Sigmoid colon (tissue), 4 donors: Measurements from ENCODE around the gene SUCLG1.

ENCODE experiments used
- CTCF ChIP-seq, 4 experiments: fragments of 450-650 bp in 3 of 4; fragments of 200-600 bp in 1 of 4; IDR thresholded peaks; one replicate each; pipeline ENCODE4 v1.5.1; 2016 to 2019; ENCODE audit warnings: antibody characterized with exemption in 4 of 4, mild to moderate bottlenecking in 3 of 4, moderate library complexity in 2 of 4
- EP300 ChIP-seq, 4 donors: sonication (generic); formaldehyde crosslinking; IDR thresholded peaks; one replicate each; pipeline ENCODE4 v1.6.1; 2017; ENCODE audit warnings: antibody characterized with exemption in 4 of 4
- POLR2A ChIP-seq, 2 donors: fragments of 450-650 bp; IDR thresholded peaks; one replicate each; pipeline ENCODE4 v1.6.1; 2016; ENCODE audit warnings: antibody characterized with exemption in 2 of 2, mild to moderate bottlenecking in 2 of 2, moderate library complexity in 2 of 2

GRCh38 chr2:84491256-84491655, 32.2 kb upstream of the SUCLG1 start:
- TF ChIP-seq CTCF (IDR thresholded peaks at IDR 0.05) (no peak), EP300 (IDR thresholded peaks at IDR 0.05) (no peak), POLR2A (IDR thresholded peaks at IDR 0.05) (no peak)
